Osteoblast (primary cell): ENCODE data around the gene PRSS50. TPM values are rescaled to one million over a fixed set of nuclear protein-coding genes. Genes with fewer than 3 reads are reported as not detected.

Source experiments
- DNase-seq: peaks from one replicate; pipeline ENCODE4 v3.0.0; 2011; ENCODE audit warnings: low spot score, mixed read lengths; ENCODE audit not compliant: insufficient read length; ENCODE audit errors: missing footprints
- H2AFZ ChIP-seq: 2 replicates; pipeline ENCODE4 v1.6.0; 2011; ENCODE audit warnings: mild to moderate bottlenecking, low read length
- H3K27ac ChIP-seq: 2 replicates; pipeline ENCODE4 v1.5.1; 2011; ENCODE audit warnings: mild to moderate bottlenecking, low read depth, low read length, moderate library complexity
- H3K27me3 ChIP-seq: 2 replicates; pipeline ENCODE4 v1.6.0; 2012; ENCODE audit warnings: mild to moderate bottlenecking, control low read depth, inconsistent platforms, low read length, moderate library complexity; ENCODE audit not compliant: insufficient read depth
- H3K36me3 ChIP-seq: 2 replicates; pipeline ENCODE4 v1.5.1; 2011; ENCODE audit warnings: mild to moderate bottlenecking, low read length, control low read depth, moderate library complexity; ENCODE audit not compliant: insufficient read depth
- H3K4me1 ChIP-seq: 2 replicates; pipeline ENCODE4 v1.5.1; 2011; ENCODE audit warnings: mild to moderate bottlenecking, low read length, control low read depth, moderate library complexity; ENCODE audit not compliant: insufficient read depth
- H3K4me2 ChIP-seq: 2 replicates; pipeline ENCODE4 v1.6.0; 2011; ENCODE audit warnings: mild to moderate bottlenecking, low read length; ENCODE audit not compliant: insufficient read depth
- H3K4me3 ChIP-seq: fragments of 200-600 bp; sonication (generic); 3 replicates; pipeline ENCODE4 v1.5.1; 2012; ENCODE audit warnings: mild to moderate bottlenecking, low read length, inconsistent platforms; ENCODE audit not compliant: insufficient read depth
- H3K79me2 ChIP-seq: 2 replicates; pipeline ENCODE4 v1.6.0; 2012; ENCODE audit warnings: mild to moderate bottlenecking, low read length, control low read depth, inconsistent platforms; ENCODE audit not compliant: insufficient read depth
- H3K9me3 ChIP-seq: 2 replicates; pipeline ENCODE4 v1.5.1; 2011; ENCODE audit warnings: low read depth, low read length, control low read depth
- H4K20me1 ChIP-seq: 2 replicates; pipeline ENCODE4 v1.6.0; 2012; ENCODE audit warnings: mild to moderate bottlenecking, low read length, control low read depth; ENCODE audit not compliant: insufficient read depth
- CTCF ChIP-seq: IDR thresholded peaks from 2 replicates; pipeline ENCODE4 v1.5.1; 2011; ENCODE audit warnings: mild to moderate bottlenecking, low read depth, low read length, moderate library complexity; ENCODE audit errors: extremely low read depth
- small RNA-seq: library from RNA; depleted of rRNA; stranded (forward); fragments of <200 nt; gene quantifications from one replicate; pipeline ENCODE3, GENCODE V24; 2012
- total RNA-seq: library from RNA; depleted of rRNA; stranded (reverse); fragments of >200 nt; gene quantifications from 2 replicates; pipeline ENCODE4 v1.2.3, GENCODE V29; 2012

The PRSS50 gene
- total RNA-seq, 1 donor: not detected

- H3K9me3 ChIP-seq: no peaks in the 10 kb centered on the region
- no peak overlapping the region for H3K4me3 ChIP-seq
- peaks cover 6% of the 10 kb centered on the region for H3K27me3 ChIP-seq
- H2AFZ ChIP-seq: no peak overlapping the region
- no peaks in the 10 kb centered on the region for H3K36me3 ChIP-seq
- peaks cover 7% of the 10 kb centered on the region for H3K4me1 ChIP-seq
- H3K4me2 ChIP-seq: no peak overlapping the region
- peak; percentile 64 for DNase-seq
- no peaks in the 10 kb centered on the region for H3K79me2 ChIP-seq
- H4K20me1 ChIP-seq: no peaks in the 10 kb centered on the region
- no peak overlapping the region for H3K27ac ChIP-seq
- no peak for TF ChIP-seq CTCF
Observed at GRCh38 chr3:46664188-46664970, 53.3 kb downstream of the PRSS50 start.

GRCh38 chr3:46663591-46664135 is 54.0 kb downstream of the PRSS50 start:
- H3K9me3 ChIP-seq: no peaks in the 10 kb centered on the region
- no peaks in the 10 kb centered on the region for H3K36me3 ChIP-seq
- H3K4me3 ChIP-seq: no peak overlapping the region
- no peak overlapping the region for H3K27ac ChIP-seq
- H3K4me1 ChIP-seq: peaks cover 7% of the 10 kb centered on the region
- DNase-seq: peak; percentile 60
- peaks cover 6% of the 10 kb centered on the region for H3K27me3 ChIP-seq
- H3K4me2 ChIP-seq: no peak overlapping the region
- H4K20me1 ChIP-seq: no peaks in the 10 kb centered on the region
- no peak for TF ChIP-seq CTCF
- H3K79me2 ChIP-seq: no peaks in the 10 kb centered on the region
- H2AFZ ChIP-seq: no peak overlapping the region

- no peaks in the 10 kb centered on the region for H3K36me3 ChIP-seq
- H3K4me2 ChIP-seq: no peak overlapping the region
- no peaks in the 10 kb centered on the region for H3K79me2 ChIP-seq
- H3K4me3 ChIP-seq: no peak overlapping the region
- peaks cover 7% of the 10 kb centered on the region for H3K4me1 ChIP-seq
- peak; percentile 71 for DNase-seq
- peaks cover 6% of the 10 kb centered on the region for H3K27me3 ChIP-seq
- H3K27ac ChIP-seq: no peak overlapping the region
- H3K9me3 ChIP-seq: no peaks in the 10 kb centered on the region
- no peaks in the 10 kb centered on the region for H4K20me1 ChIP-seq
- TF ChIP-seq CTCF: no peak
- H2AFZ ChIP-seq: no peak overlapping the region
Observed at GRCh38 chr3:46662771-46663551, 54.7 kb downstream of the PRSS50 start.

Small RNAs within 50 kb of the gene (small RNA-seq; reads per million reads assigned to genes)
- gene PRSS45: not detected

Other genes with a start within 250 kb of the PRSS50 start
- not detected in 2 replicates for gene RTP3, start 219.9 kb downstream of the PRSS50 start, total RNA-seq
- 4.7 and 5.1 TPM in 2 replicates for gene LRRC2, start 151.6 kb downstream of the PRSS50 start, total RNA-seq
- gene FAM240A, start 105.3 kb downstream of the PRSS50 start, total RNA-seq: under 0.01 and 0.36 TPM in 2 replicates
- 1.1 and 1.8 TPM in 2 replicates for gene ALS2CL, start 24.2 kb downstream of the PRSS50 start, total RNA-seq
- under 0.01 TPM in 2 replicates for gene TMIE, start 16.5 kb downstream of the PRSS50 start, total RNA-seq
- gene MYL3, start 145.6 kb upstream of the PRSS50 start, total RNA-seq: not detected in 2 replicates
- gene PTH1R, start 159.9 kb upstream of the PRSS50 start, total RNA-seq: 0.29 and 0.36 TPM in 2 replicates